Rectal smooth muscle tissue (tissue), 1 donor: ENCODE data around the gene EPS8L2.

Source experiments
- H3K27ac ChIP-seq: one replicate; pipeline ENCODE4 v1.7.0; 2013; ENCODE audit warnings: low read depth, low read length, inconsistent platforms
- H3K27me3 ChIP-seq: one replicate; pipeline ENCODE4 v1.7.0; 2013; ENCODE audit warnings: low read length; ENCODE audit not compliant: control insufficient read depth, insufficient read depth
- H3K36me3 ChIP-seq: one replicate; pipeline ENCODE4 v1.7.0; 2013; ENCODE audit warnings: low read length; ENCODE audit not compliant: control insufficient read depth, insufficient read depth
- H3K4me1 ChIP-seq: one replicate; pipeline ENCODE4 v1.7.0; 2013; ENCODE audit warnings: low read length; ENCODE audit not compliant: control insufficient read depth, insufficient read depth
- H3K4me3 ChIP-seq: one replicate; pipeline ENCODE4 v1.7.0; 2013; ENCODE audit warnings: low read length
- H3K9ac ChIP-seq: one replicate; pipeline ENCODE4 v1.7.0; 2013; ENCODE audit warnings: low read length

The EPS8L2 gene

DNA sequence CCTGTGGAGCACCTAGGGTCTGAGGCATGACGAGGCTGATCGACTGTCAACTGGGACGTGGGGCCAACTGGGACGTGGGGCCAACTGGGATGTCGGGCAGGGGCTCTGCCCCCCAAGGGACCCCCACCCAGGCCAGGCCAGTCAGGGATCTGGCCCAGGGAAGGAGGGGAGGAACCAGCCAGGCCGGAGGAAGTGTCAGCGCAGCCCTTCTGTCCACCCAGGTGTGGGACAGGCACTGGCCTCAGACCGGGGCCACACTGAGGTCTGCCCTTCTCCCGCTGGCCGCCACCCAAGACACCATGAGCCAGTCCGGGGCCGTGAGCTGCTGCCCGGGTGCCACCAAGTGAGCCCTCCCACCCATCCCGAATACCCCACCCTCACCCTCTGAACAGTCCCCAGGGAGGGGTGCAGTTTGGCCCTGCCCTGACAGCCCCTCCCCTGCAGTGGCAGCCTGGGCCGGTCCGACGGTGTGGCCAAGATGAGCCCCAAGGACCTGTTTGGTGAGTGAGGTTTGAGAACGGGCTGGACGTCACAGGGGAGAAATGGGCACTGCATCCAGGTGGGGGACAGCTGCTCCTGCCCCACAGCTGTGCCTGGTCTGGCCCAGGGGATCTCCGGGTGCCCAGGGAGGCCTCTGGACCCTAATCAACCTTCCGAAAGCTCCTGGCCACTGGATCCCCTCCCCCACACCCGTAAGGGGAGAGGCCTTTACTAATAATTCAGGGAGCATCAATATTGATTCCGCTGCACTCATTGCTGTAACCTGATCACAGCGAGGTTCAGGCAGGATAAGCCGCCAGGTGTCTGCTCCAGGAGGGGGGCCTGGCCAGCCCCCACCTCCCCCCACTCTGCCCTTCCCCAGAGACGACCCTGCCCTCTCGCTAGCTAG, 3.3 kb downstream of the EPS8L2 start:
- Histone ChIP-seq H3K36me3 (no peaks in the 10 kb centered on the region), H3K4me3 (no peak overlapping the region), H3K4me1 (peaks cover 9% of the 10 kb centered on the region), H3K27me3 (no peaks in the 10 kb centered on the region), H3K27ac (no peak overlapping the region), H3K9ac (no peak overlapping the region)

DNA sequence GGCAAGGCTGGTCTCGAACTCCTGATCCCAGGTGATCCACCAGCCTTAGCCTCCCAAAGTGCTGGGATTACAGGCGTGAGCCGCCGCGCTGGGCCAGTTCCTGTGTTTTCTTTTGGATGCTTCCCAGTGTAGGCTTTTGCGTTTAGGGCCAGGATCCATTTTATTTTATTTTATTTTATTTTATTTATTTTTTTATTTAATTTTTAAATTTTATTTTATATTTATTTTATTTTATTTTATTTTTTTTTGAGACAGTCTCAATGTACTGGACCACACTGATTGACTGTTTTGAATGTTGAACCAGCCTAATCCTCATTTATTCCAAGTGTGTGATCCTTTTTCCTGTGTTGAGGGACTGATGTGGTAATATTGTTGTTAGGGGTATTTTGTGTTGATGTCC, 8.4 kb downstream of the EPS8L2 start:
- no peak overlapping the region for H3K4me3 ChIP-seq
- H3K27ac ChIP-seq: no peak overlapping the region
- no peaks in the 10 kb centered on the region for H3K27me3 ChIP-seq
- no peaks in the 10 kb centered on the region for H3K36me3 ChIP-seq
- H3K9ac ChIP-seq: no peak overlapping the region
- no peaks in the 10 kb centered on the region for H3K4me1 ChIP-seq

DNA sequence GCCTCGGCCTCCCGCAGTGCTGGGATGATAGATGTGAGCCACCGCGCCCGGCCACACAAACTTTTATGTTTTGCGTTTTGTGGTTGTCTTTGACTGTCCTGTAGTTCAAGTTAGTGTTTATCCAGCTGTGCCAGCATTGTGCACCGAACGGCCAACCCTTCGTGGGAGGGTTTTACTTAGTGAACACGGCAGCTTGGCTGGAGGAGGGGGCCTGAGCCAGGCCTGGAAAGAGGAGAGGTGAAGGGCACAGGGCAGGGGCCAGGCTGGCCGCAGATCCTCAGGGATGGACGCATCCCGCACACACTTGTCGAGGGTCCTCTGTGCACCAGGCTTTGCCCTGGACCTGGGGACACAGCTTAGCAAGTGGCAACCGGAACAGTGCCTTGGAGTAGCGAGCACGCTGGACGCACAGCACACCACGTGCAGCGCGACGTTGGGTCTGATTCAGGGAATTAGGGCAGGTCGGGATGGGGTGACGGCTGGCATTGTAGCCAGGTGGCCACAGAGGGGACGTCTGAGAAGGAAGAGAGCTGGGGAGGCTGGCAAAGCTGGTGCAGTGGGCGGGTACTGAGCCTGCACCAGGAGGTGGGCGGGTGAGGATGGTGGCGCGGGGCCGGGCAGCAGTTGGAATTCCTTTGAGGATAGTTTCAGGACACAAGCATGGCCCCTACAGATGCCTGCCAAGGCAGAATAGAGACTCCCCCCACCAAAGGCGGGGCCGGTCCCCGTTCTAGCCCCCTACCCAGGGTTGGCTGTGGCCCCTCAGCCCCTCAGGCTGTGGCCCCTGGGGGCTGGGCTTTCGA, 13.4 kb downstream of the EPS8L2 start:
- H3K27me3 ChIP-seq: peaks cover 2% of the 10 kb centered on the region
- no peak overlapping the region for H3K4me3 ChIP-seq

DNA sequence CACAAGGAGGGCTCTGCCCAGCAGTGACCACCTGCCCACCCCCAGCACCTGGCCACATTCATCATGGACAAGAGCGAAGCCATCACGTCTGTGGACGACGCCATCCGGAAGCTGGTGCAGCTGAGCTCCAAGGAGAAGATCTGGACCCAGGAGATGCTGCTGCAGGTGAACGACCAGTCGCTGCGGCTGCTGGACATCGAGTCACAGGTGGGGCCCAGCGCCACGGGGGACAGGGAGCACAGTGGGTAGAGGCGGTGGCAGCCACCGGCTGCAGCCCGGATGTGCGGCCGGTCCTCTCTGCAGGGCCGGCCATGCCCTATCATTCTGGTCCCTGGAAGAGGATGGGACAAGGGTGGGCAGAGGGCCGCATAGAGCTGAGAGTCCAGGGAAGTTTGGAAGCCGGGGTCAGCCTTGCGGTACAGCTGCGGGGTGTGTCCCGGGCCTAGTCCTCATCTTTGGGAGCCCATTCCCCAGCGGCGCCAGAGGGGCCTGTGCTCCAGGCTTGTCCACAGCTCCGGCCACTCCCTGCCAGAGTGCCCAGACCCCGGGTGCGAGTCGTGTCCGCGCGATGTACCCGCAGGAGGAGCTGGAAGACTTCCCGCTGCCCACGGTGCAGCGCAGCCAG, 14.1 kb downstream of the EPS8L2 start:
- H3K27ac ChIP-seq: no peak overlapping the region
- H3K36me3 ChIP-seq: no peaks in the 10 kb centered on the region
- peak overlapping the region; percentile 18 for H3K4me3 ChIP-seq
- no peaks in the 10 kb centered on the region for H3K4me1 ChIP-seq
- H3K27me3 ChIP-seq: peaks cover 2% of the 10 kb centered on the region
- H3K9ac ChIP-seq: no peak overlapping the region

More for the DNA sequence above, 13.4 kb downstream of the EPS8L2 start:
- Histone ChIP-seq H3K36me3 (no peaks in the 10 kb centered on the region), H3K27ac (no peak overlapping the region), H3K4me1 (no peaks in the 10 kb centered on the region), H3K9ac (no peak overlapping the region)

- no peak overlapping the region for H3K27ac ChIP-seq
- H3K4me1 ChIP-seq: no peaks in the 10 kb centered on the region
- H3K27me3 ChIP-seq: peaks cover 2% of the 10 kb centered on the region
- no peaks in the 10 kb centered on the region for H3K36me3 ChIP-seq
- peak overlapping the region; percentile 25 for H3K4me3 ChIP-seq
- H3K9ac ChIP-seq: no peak overlapping the region
Observed at GRCh38 chr11:720642-721246, 14.7 kb downstream of the EPS8L2 start.

GRCh38 chr11:721247-721740, 15.3 kb downstream of the EPS8L2 start:
- H3K4me1 ChIP-seq: no peaks in the 10 kb centered on the region
- no peak overlapping the region for H3K9ac ChIP-seq
- H3K36me3 ChIP-seq: no peaks in the 10 kb centered on the region
- H3K27ac ChIP-seq: no peak overlapping the region
- peak overlapping the region; percentile 25 for H3K4me3 ChIP-seq
- peaks cover 2% of the 10 kb centered on the region for H3K27me3 ChIP-seq

DNA sequence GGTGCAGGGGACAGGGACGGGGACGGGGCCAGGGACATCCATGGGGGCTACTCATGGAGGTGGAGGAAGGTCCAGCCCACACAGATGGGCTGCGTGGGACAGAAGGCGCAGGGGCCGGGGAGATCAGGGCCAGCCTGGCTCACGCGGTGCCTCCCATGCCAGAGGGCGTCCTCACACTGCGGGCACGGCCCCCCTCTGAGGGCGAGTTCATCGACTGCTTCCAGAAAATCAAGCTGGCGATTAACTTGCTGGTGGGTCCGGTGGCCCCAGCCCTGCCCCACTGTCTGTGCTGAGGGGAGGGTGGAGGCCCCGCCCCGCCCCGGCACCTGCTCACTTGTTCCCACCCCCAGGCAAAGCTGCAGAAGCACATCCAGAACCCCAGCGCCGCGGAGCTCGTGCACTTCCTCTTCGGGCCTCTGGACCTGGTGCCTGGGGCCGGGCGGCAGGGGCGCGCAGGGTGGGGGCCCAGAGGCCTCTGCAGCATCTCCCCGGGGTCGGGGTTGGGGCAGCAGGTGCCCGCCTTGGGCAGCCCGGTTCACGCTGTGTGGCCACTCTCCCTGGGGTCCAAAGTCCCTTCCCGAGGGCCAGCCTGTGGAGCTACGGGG, 15.8 kb downstream of the EPS8L2 start:
- peak overlapping the region; percentile 25 for H3K4me3 ChIP-seq
- H3K9ac ChIP-seq: no peak overlapping the region
- no peak overlapping the region for H3K27ac ChIP-seq
- H3K36me3 ChIP-seq: no peaks in the 10 kb centered on the region
- H3K4me1 ChIP-seq: no peaks in the 10 kb centered on the region
- peaks cover 2% of the 10 kb centered on the region for H3K27me3 ChIP-seq

DNA sequence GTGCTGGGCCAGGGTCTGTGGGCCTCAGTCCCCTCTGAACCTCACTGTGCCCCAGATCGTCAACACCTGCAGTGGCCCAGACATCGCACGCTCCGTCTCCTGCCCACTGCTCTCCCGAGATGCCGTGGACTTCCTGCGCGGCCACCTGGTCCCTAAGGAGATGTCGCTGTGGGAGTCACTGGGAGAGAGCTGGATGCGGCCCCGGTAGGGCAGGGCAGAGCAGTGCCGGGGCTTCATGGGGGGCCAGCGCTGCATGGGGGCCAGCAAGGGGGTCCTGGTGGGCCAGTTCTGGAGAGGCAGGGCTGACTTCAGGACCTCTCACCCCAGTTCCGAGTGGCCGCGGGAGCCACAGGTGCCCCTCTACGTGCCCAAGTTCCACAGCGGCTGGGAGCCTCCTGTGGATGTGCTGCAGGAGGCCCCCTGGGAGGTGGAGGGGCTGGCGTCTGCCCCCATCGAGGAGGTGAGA, 16.3 kb downstream of the EPS8L2 start:
- Histone ChIP-seq H3K4me1 (no peaks in the 10 kb centered on the region), H3K9ac (no peak overlapping the region), H3K27ac (no peak overlapping the region), H3K36me3 (no peaks in the 10 kb centered on the region), H3K27me3 (peaks cover 2% of the 10 kb centered on the region), H3K4me3 (no peak overlapping the region)

- Histone ChIP-seq H3K4me3 (no peak overlapping the region), H3K27ac (no peak overlapping the region), H3K27me3 (peaks cover 2% of the 10 kb centered on the region), H3K9ac (no peak overlapping the region), H3K4me1 (no peaks in the 10 kb centered on the region), H3K36me3 (no peaks in the 10 kb centered on the region)
Observed at GRCh38 chr11:723120-723883, 17.3 kb downstream of the EPS8L2 start.

DNA sequence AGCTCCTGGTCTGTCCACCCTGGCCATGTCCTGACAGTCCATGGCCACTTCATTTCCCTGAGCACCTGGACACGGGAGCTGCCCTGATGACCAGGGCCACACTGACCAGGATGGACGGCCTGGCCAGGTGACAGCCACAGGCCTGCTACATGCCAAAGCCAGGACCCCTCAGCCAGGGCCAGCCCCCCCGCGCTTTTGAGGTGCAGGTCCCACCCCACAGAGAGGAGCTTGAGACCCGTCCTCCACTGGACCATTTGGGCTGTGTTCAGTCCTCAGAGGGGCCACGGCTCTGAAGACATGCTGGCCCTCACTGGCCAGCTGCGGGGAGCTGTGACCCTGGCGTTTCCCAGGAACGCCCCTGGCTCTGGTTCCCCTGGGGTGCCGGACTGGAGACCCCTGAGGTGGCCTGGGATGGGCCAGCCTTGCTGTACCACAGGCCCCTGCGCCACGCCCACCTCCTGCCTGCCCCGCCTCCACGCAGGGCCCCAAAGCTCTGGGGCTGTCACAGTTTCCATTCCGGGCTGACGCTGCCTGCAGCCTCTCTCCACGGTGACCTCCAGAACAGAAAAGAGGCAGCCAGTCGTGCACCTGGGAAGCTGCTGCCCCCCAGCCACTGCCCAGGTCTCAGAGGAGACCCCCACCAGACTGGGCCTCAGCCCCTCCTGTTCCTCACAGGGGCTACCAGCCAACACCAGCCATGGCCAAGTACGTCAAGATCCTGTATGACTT, 18.2 kb downstream of the EPS8L2 start:
- H3K36me3 ChIP-seq: no peaks in the 10 kb centered on the region
- no peak overlapping the region for H3K4me3 ChIP-seq
- H3K27me3 ChIP-seq: peaks cover 2% of the 10 kb centered on the region
- no peak overlapping the region for H3K9ac ChIP-seq
- H3K27ac ChIP-seq: no peak overlapping the region
- no peaks in the 10 kb centered on the region for H3K4me1 ChIP-seq
